Retinal pigment epithelial cell (primary cell): ENCODE results near the gene OR4K5.
"Not testable (repeated sequence)": the region's sequence is repeated elsewhere in the genome, so short reads cannot be mapped to it uniquely, and the experiment has no call there.

Source experiments
- DNase-seq: peaks from one replicate; pipeline ENCODE4 v3.0.0-alpha.2; 2010; ENCODE audit warnings: low read depth
- H3K4me3 ChIP-seq: 2 replicates; pipeline ENCODE4 v1.5.1; 2011; ENCODE audit warnings: mild to moderate bottlenecking, low read length, control low read depth, moderate library complexity
- CTCF ChIP-seq: conservative IDR thresholded peaks from 2 replicates; pipeline ENCODE4 v1.5.1; 2011; ENCODE audit warnings: low read depth, low read length, control low read depth, inconsistent platforms

The OR4K5 gene

GRCh38 chr14:19941668-19942067 is 21.3 kb downstream of the OR4K5 start:
- TF ChIP-seq CTCF = no peak
- no peak for DNase-seq
- H3K4me3 ChIP-seq = no peak overlapping the region

GRCh38 chr14:19947413-19948090 is 27.1 kb downstream of the OR4K5 start:
- H3K4me3 ChIP-seq = no peak overlapping the region
- no peak for TF ChIP-seq CTCF
- no peak for DNase-seq

- no peak for DNase-seq
- no peak overlapping the region for H3K4me3 ChIP-seq
- TF ChIP-seq CTCF = no peak
Observed at GRCh38 chr14:19949218-19949617, 28.8 kb downstream of the OR4K5 start.

GRCh38 chr14:19969735-19970134 is 49.3 kb downstream of the OR4K5 start:
- DNase-seq, H3K4me3 ChIP-seq: not testable (repeated sequence)
